B cell (primary cell): ENCODE data around the gene LIF.

ENCODE experiments used
- CTCF ChIP-seq: fragments of 200-600 bp; IDR thresholded peaks from one replicate; pipeline ENCODE4 v1.8.0; 2022; ENCODE audit warnings: antibody characterized with exemption, mild to moderate bottlenecking
- EZH2 ChIP-seq: IDR thresholded peaks from 2 replicates; pipeline ENCODE4 v1.6.1; 2012; ENCODE audit warnings: borderline replicate concordance, low read depth, mild to moderate bottlenecking, moderate library complexity, low read length; ENCODE audit not compliant: insufficient read depth, poor library complexity, severe bottlenecking

GRCh38 chr22:30293026-30293425 is 46.5 kb upstream of the LIF start:
- TF ChIP-seq CTCF (no peak), EZH2 (no peak)
